H9 (cell line): ENCODE measurements around the gene CSF1R. TPM values are rescaled to one million over a fixed set of nuclear protein-coding genes. Genes with fewer than 3 reads are reported as not detected.

Experiments used
- DNase-seq: peaks from one replicate; pipeline ENCODE4 v3.0.0-alpha.2; 2017
- H2AFZ ChIP-seq: one replicate; pipeline ENCODE4 v1.6.1; 2013; ENCODE audit warnings: mild to moderate bottlenecking, low read length, control low read depth, moderate library complexity
- H2AK5ac ChIP-seq: 2 replicates; pipeline ENCODE4 v1.6.1; 2013; ENCODE audit warnings: low read length, control low read depth, mixed read lengths; ENCODE audit not compliant: insufficient read length
- H2BK120ac ChIP-seq: one replicate; pipeline ENCODE4 v1.6.1; 2013; ENCODE audit warnings: low read depth, mild to moderate bottlenecking, low read length, control low read depth, inconsistent platforms; ENCODE audit not compliant: poor library complexity, severe bottlenecking
- H2BK12ac ChIP-seq: 2 replicates; pipeline ENCODE4 v1.6.1; 2013; ENCODE audit warnings: low read length, control low read depth, mixed read lengths, low read depth; ENCODE audit not compliant: insufficient read length
- H2BK15ac ChIP-seq: 2 replicates; pipeline ENCODE4 v1.6.1; 2013; ENCODE audit warnings: low read depth, low read length, control low read depth
- H2BK20ac ChIP-seq: one replicate; pipeline ENCODE4 v1.6.1; 2013; ENCODE audit warnings: low read depth, mild to moderate bottlenecking, low read length, control low read depth, inconsistent platforms; ENCODE audit not compliant: poor library complexity, severe bottlenecking
- H2BK5ac ChIP-seq: 2 replicates; pipeline ENCODE4 v1.6.1; 2013; ENCODE audit warnings: low read length, control low read depth, mixed read lengths; ENCODE audit not compliant: insufficient read length
- H3K14ac ChIP-seq: 2 replicates; pipeline ENCODE4 v1.6.1; 2013; ENCODE audit warnings: low read length, control low read depth; ENCODE audit not compliant: insufficient read depth
- H3K18ac ChIP-seq: 2 replicates; pipeline ENCODE4 v1.6.1; 2013; ENCODE audit warnings: low read depth, mild to moderate bottlenecking, mixed read lengths, low read length, control low read depth; ENCODE audit not compliant: insufficient read length
- H3K23ac ChIP-seq: 2 replicates; pipeline ENCODE4 v1.6.1; 2013; ENCODE audit warnings: low read length, control low read depth, mixed read lengths, low read depth; ENCODE audit not compliant: insufficient read length
- H3K23me2 ChIP-seq: 2 replicates; pipeline ENCODE4 v1.6.1; 2013; ENCODE audit warnings: low read depth, mild to moderate bottlenecking, mixed read lengths, low read length, control low read depth; ENCODE audit not compliant: insufficient read length, poor library complexity, severe bottlenecking
- H3K27ac ChIP-seq: 2 replicates; pipeline ENCODE4 v1.5.1; 2013; ENCODE audit warnings: low read length, control low read depth, mixed read lengths, low read depth; ENCODE audit not compliant: insufficient read length
- H3K27me3 ChIP-seq: 2 replicates; pipeline ENCODE4 v1.6.1; 2013; ENCODE audit warnings: low read length, control low read depth, inconsistent platforms; ENCODE audit not compliant: insufficient read depth
- H3K4ac ChIP-seq: 2 replicates; pipeline ENCODE4 v1.6.1; 2013; ENCODE audit warnings: low read depth, mild to moderate bottlenecking, control low read depth, inconsistent platforms, low read length, moderate library complexity
- H3K4me1 ChIP-seq: 2 replicates; pipeline ENCODE4 v1.6.1; 2013; ENCODE audit warnings: low read length, control low read depth, inconsistent platforms; ENCODE audit not compliant: insufficient read depth
- H3K4me2 ChIP-seq: 2 replicates; pipeline ENCODE4 v1.6.1; 2013; ENCODE audit warnings: low read length, control low read depth, mixed read lengths; ENCODE audit not compliant: insufficient read length, insufficient read depth
- H3K56ac ChIP-seq: 2 replicates; pipeline ENCODE4 v1.6.1; 2013; ENCODE audit warnings: low read depth, mild to moderate bottlenecking, mixed read lengths, low read length, control low read depth; ENCODE audit not compliant: insufficient read length
- H3K79me1 ChIP-seq: 2 replicates; pipeline ENCODE4 v1.6.1; 2013; ENCODE audit warnings: low read depth, mild to moderate bottlenecking, moderate library complexity, low read length, control low read depth, inconsistent platforms; ENCODE audit not compliant: insufficient read depth, poor library complexity, severe bottlenecking
- H3K79me2 ChIP-seq: 2 replicates; pipeline ENCODE4 v1.6.1; 2013; ENCODE audit warnings: low read length, control low read depth, inconsistent platforms; ENCODE audit not compliant: insufficient read depth
- H3K9ac ChIP-seq: 2 replicates; pipeline ENCODE4 v1.6.1; 2013; ENCODE audit warnings: low read length, control low read depth, mixed read lengths; ENCODE audit not compliant: insufficient read length; ENCODE audit errors: extremely low read depth
- H3K9me3 ChIP-seq: one replicate; pipeline ENCODE4 v1.6.1; 2013; ENCODE audit warnings: low read depth, low read length, inconsistent platforms; ENCODE audit not compliant: control insufficient read depth
- H3T11ph ChIP-seq: one replicate; pipeline ENCODE4 v1.6.1; 2013; ENCODE audit warnings: mild to moderate bottlenecking, low read length, control low read depth, inconsistent platforms
- H4K20me1 ChIP-seq: one replicate; pipeline ENCODE4 v1.6.1; 2013; ENCODE audit not compliant: control insufficient read depth, insufficient read length, insufficient read depth
- H4K5ac ChIP-seq: 2 replicates; pipeline ENCODE4 v1.6.1; 2013; ENCODE audit warnings: low read depth, mild to moderate bottlenecking, mixed read lengths, low read length, control low read depth; ENCODE audit not compliant: insufficient read length
- H4K8ac ChIP-seq: replicated peaks from 2 replicates; pipeline ENCODE4 v1.6.1; 2013; ENCODE audit warnings: low read length, control low read depth, mixed read lengths, low read depth; ENCODE audit not compliant: insufficient read length
- H4K91ac ChIP-seq: 2 replicates; pipeline ENCODE4 v1.6.1; 2013; ENCODE audit warnings: low read depth, mild to moderate bottlenecking, moderate library complexity, mixed read lengths, low read length, control low read depth; ENCODE audit not compliant: insufficient read length
- H3K27ac Mint-ChIP-seq, 3 experiments: 2 replicates in 2 of 3; 3 replicates in 1 of 3; pipeline ENCODE4 v1.8.0; 2020 to 2021; ENCODE audit warnings: mixed read lengths in 3 of 3, mild to moderate bottlenecking in 1 of 3, moderate library complexity in 1 of 3
- H3K27me3 Mint-ChIP-seq: 2 replicates; pipeline ENCODE4 v1.8.0; 2021; ENCODE audit warnings: low read depth, mild to moderate bottlenecking, moderate library complexity, mixed read lengths
- H3K36me3 Mint-ChIP-seq, 3 experiments: 2 replicates in 2 of 3; 3 replicates in 1 of 3; pipeline ENCODE4 v1.8.0; 2020 to 2021; ENCODE audit warnings: low read depth in 3 of 3, mixed read lengths in 3 of 3; ENCODE audit not compliant: insufficient read depth in 1 of 3
- H3K4me1 Mint-ChIP-seq, 2 experiments: 2 replicates each; pipeline ENCODE4 v1.8.0; 2020; ENCODE audit warnings: mixed read lengths in 2 of 2
- H3K4me3 Mint-ChIP-seq, 2 experiments: 2 replicates in 1 of 2; 3 replicates in 1 of 2; pipeline ENCODE4 v1.8.0; 2020 to 2021; ENCODE audit warnings: mild to moderate bottlenecking in 2 of 2, mixed read lengths in 2 of 2, moderate library complexity in 1 of 2
- H3K9me3 Mint-ChIP-seq, 2 experiments: 2 replicates in 1 of 2; 3 replicates in 1 of 2; pipeline ENCODE4 v1.8.0; 2020; ENCODE audit warnings: mild to moderate bottlenecking in 2 of 2, mixed read lengths in 2 of 2, moderate library complexity in 1 of 2
- WGBS: extraction: QIAGEN DNeasy Blood & Tissue Kit; methylation state at CpG from one replicate; pipeline ENCODE4 v1.1.7; 2013; ENCODE audit warnings: missing lambda C conversion rate, low lambda C conversion rate, mixed read lengths; ENCODE audit not compliant: insufficient read length; ENCODE audit errors: extremely low coverage; 5-methylcytosine and 5-hydroxymethylcytosine counted together
- total RNA-seq: library from RNA; stranded (reverse); gene quantifications from 2 replicates; pipeline ENCODE4 v1.2.1, GENCODE V29; 2021
- TF ChIP-seq, protein P1 (sequence below): fragments of 200-600 bp; sonication (generic); conservative IDR thresholded peaks from 3 replicates; pipeline ENCODE4 v1.8.0; 2021; ENCODE audit warnings: antibody characterized with exemption, mild to moderate bottlenecking

The CSF1R gene
- total RNA-seq, 1 experiment from 2014 or later, result 0.13 TPM

DNA sequence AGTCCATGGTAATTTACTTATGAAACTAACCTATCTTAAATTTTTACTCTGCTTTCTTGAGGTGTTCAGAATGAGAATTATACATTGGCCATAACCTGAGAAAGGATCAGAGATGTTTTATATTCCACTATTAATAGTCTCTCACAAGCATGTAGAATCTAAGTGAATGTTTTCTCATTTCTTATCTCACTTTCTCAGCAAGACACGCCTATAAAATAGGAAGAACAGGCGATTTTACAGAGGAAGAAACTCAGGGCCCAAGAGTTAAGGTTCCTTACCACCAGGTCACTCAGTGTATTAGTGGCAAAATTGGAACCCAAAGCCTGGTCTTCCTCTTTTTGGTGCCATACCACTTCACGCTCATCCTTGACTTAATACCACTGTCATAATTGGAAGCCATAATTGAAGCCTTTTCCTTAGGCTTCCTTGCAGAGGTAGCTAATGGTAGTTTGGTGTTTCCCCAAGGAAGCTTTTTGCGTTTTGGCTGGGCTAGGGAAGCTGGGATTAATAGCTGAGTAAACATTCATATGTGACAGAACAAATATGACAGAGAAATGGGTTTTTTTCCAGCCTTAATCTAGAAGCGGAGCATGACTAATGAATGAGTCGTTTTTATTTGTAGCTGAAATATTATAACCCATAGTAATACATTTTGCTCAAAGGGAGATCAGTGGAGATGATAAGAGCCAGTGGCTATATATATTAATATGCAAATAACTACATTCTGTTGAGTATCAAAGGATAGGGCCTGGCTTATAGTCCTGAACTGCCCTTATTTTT is 68.9 kb downstream of the CSF1R start:
- Histone ChIP-seq H3K56ac (no peak overlapping the region), H2BK20ac (no peak overlapping the region), H3K18ac (no peak overlapping the region), H3K23ac (no peak overlapping the region), H2BK5ac (no peak overlapping the region), H3K4me1 (peaks cover 2% of the 10 kb centered on the region; the same call in 1 of the 2 replicates), H3K9me3 (no peaks in the 10 kb centered on the region), H3K4ac (no peak overlapping the region), H2AFZ (no peak overlapping the region), H3K14ac (no peak overlapping the region), H3K9ac (no peak overlapping the region), H2AK5ac (no peak overlapping the region), H2BK15ac (no peak overlapping the region), H3K79me2 (no peaks in the 10 kb centered on the region), H4K8ac (no peak overlapping the region), H3K27ac (no peak overlapping the region), H2BK12ac (no peak overlapping the region), H3T11ph (no peak overlapping the region), H4K91ac (no peak overlapping the region), H2BK120ac (no peak overlapping the region), H3K4me2 (no peak overlapping the region), H3K27me3 (no peaks in the 10 kb centered on the region), H4K5ac (no peak overlapping the region), H3K23me2 (no peaks in the 10 kb centered on the region), H3K79me1 (no peaks in the 10 kb centered on the region), H4K20me1 (no peaks in the 10 kb centered on the region)
- TF ChIP-seq, protein P1, sequence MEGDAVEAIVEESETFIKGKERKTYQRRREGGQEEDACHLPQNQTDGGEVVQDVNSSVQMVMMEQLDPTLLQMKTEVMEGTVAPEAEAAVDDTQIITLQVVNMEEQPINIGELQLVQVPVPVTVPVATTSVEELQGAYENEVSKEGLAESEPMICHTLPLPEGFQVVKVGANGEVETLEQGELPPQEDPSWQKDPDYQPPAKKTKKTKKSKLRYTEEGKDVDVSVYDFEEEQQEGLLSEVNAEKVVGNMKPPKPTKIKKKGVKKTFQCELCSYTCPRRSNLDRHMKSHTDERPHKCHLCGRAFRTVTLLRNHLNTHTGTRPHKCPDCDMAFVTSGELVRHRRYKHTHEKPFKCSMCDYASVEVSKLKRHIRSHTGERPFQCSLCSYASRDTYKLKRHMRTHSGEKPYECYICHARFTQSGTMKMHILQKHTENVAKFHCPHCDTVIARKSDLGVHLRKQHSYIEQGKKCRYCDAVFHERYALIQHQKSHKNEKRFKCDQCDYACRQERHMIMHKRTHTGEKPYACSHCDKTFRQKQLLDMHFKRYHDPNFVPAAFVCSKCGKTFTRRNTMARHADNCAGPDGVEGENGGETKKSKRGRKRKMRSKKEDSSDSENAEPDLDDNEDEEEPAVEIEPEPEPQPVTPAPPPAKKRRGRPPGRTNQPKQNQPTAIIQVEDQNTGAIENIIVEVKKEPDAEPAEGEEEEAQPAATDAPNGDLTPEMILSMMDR, result no peak
- WGBS, result no CpG with 5 or more reads among the region's 6 CpGs
- DNase-seq, result no peak
- Mint-ChIP-seq H3K27ac (no peak overlapping the region), H3K4me1 (peaks cover 14 to 21% of the 10 kb centered on the region in 2 experiments), H3K4me3 (no peak overlapping the region), H3K27me3 (no peaks in the 10 kb centered on the region), H3K9me3 (peaks cover 9 to 11% of the 10 kb centered on the region in 2 experiments), H3K36me3 (peaks cover 37 to 77% (median 76%) of the 10 kb centered on the region in 3 experiments)
